ENCODE results near the gene ZXDC.

- TF ChIP-seq POLR2A (IDR thresholded peaks at IDR 0.05) (no peak), CTCF (IDR thresholded peaks at IDR 0.05) (no peak)
These were observed 14.1 kb downstream of the ZXDC start for GRCh38 chr3:126461450-126462070.

Measured in esophagus squamous epithelium (tissue), 4 donors.